ENCODE results near the gene EXOC6. TPM values are rescaled to one million over a fixed set of nuclear protein-coding genes. Genes with fewer than 3 reads are reported as not detected.
"Not testable (repeated sequence)": the region's sequence is repeated elsewhere in the genome, so short reads cannot be mapped to it uniquely, and the experiment has no call there.

Gene EXOC6
- total RNA-seq, 1 donor from 2014 or later, result 13.5 TPM

- DNase-seq (ENCODE audit: low spot score), result no peak
- Mint-ChIP-seq H3K36me3 (ENCODE audit: low read depth) (peaks cover 5% of the 10 kb centered on the region), H3K4me3 (no peak overlapping the region), H3K27ac (no peak overlapping the region), H3K4me1 (ENCODE audit: low read depth) (peaks cover 15% of the 10 kb centered on the region), H3K9me3 (no peaks in the 10 kb centered on the region), H3K27me3 (ENCODE audit: insufficient read depth) (no peaks in the 10 kb centered on the region)
- intact Hi-C loops (cut with micrococcal nuclease), result no loop called here
These were observed 55.3 kb downstream of the EXOC6 start for GRCh38 chr10:92903633-92904032.

GRCh38 chr10:92907280-92907679 is 59.0 kb downstream of the EXOC6 start:
- intact Hi-C loops (cut with micrococcal nuclease), result no loop called here
- Mint-ChIP-seq H3K27ac (no peak overlapping the region), H3K4me3 (no peak overlapping the region)

GRCh38 chr10:92912631-92913030 is 64.3 kb downstream of the EXOC6 start:
- DNase-seq (ENCODE audit: low spot score); H3K36me3 Mint-ChIP-seq (ENCODE audit: low read depth); H3K9me3 Mint-ChIP-seq; H3K4me1 Mint-ChIP-seq (ENCODE audit: low read depth); intact Hi-C loops (cut with micrococcal nuclease); H3K27me3 Mint-ChIP-seq (ENCODE audit: insufficient read depth); H3K4me3 Mint-ChIP-seq; H3K27ac Mint-ChIP-seq: not testable (repeated sequence)

More at GRCh38 chr10:92907280-92907679, 59.0 kb downstream of the EXOC6 start:
- Mint-ChIP-seq H3K9me3 (no peaks in the 10 kb centered on the region), H3K4me1 (ENCODE audit: low read depth) (peaks cover 6% of the 10 kb centered on the region), H3K27me3 (ENCODE audit: insufficient read depth) (no peaks in the 10 kb centered on the region), H3K36me3 (ENCODE audit: low read depth) (peaks cover 5% of the 10 kb centered on the region)
- DNase-seq (ENCODE audit: low spot score), result no peak

- Mint-ChIP-seq H3K4me1 (ENCODE audit: low read depth) (no peaks in the 10 kb centered on the region), H3K27me3 (ENCODE audit: insufficient read depth) (no peaks in the 10 kb centered on the region), H3K4me3 (no peak overlapping the region), H3K36me3 (ENCODE audit: low read depth) (peaks cover 2% of the 10 kb centered on the region), H3K27ac (no peak overlapping the region), H3K9me3 (no peaks in the 10 kb centered on the region)
- no peak for DNase-seq (ENCODE audit: low spot score)
- intact Hi-C loops (cut with micrococcal nuclease), result loop anchor here (1.0 kb wide), 1 partner anchor 125 kb away; no protein-coding TSS in a partner anchor
These were observed 65.7 kb downstream of the EXOC6 start for GRCh38 chr10:92913973-92914372.

GRCh38 chr10:92914478-92915325 is 66.4 kb downstream of the EXOC6 start:
- Mint-ChIP-seq H3K4me3 (no peak overlapping the region), H3K27ac (no peak overlapping the region), H3K27me3 (ENCODE audit: insufficient read depth) (no peaks in the 10 kb centered on the region), H3K36me3 (ENCODE audit: low read depth) (peaks cover 2% of the 10 kb centered on the region), H3K9me3 (no peaks in the 10 kb centered on the region), H3K4me1 (ENCODE audit: low read depth) (no peaks in the 10 kb centered on the region)
- peak; percentile 14 for DNase-seq (ENCODE audit: low spot score)
- intact Hi-C loops (cut with micrococcal nuclease), result loop anchor here (1.0 kb wide), 1 partner anchor 125 kb away; no protein-coding TSS in a partner anchor

GRCh38 chr10:92915892-92916291 is 67.6 kb downstream of the EXOC6 start:
- Mint-ChIP-seq H3K27ac (no peak overlapping the region), H3K4me1 (ENCODE audit: low read depth) (no peaks in the 10 kb centered on the region), H3K27me3 (ENCODE audit: insufficient read depth) (no peaks in the 10 kb centered on the region), H3K9me3 (peaks cover 9% of the 10 kb centered on the region), H3K4me3 (no peak overlapping the region), H3K36me3 (ENCODE audit: low read depth) (peaks cover 7% of the 10 kb centered on the region)
- DNase-seq (ENCODE audit: low spot score), result no peak
- intact Hi-C loops (cut with micrococcal nuclease), result no loop called here

GRCh38 chr10:92916433-92916832 is 68.1 kb downstream of the EXOC6 start:
- H3K27me3 Mint-ChIP-seq (ENCODE audit: insufficient read depth), result no peaks in the 10 kb centered on the region
- no peak overlapping the region for H3K27ac Mint-ChIP-seq
- intact Hi-C loops (cut with micrococcal nuclease), result no loop called here
- H3K9me3 Mint-ChIP-seq, result peaks cover 12% of the 10 kb centered on the region
- H3K4me3 Mint-ChIP-seq, result no peak overlapping the region
- peaks cover 9% of the 10 kb centered on the region for H3K36me3 Mint-ChIP-seq (ENCODE audit: low read depth)
- H3K4me1 Mint-ChIP-seq (ENCODE audit: low read depth), result no peaks in the 10 kb centered on the region
- DNase-seq (ENCODE audit: low spot score), result no peak

GRCh38 chr10:92918603-92919002 is 70.3 kb downstream of the EXOC6 start:
- Mint-ChIP-seq H3K4me3 (no peak overlapping the region), H3K36me3 (ENCODE audit: low read depth) (peaks cover 10% of the 10 kb centered on the region), H3K4me1 (ENCODE audit: low read depth) (peaks cover 5% of the 10 kb centered on the region)

GRCh38 chr10:92920866-92921265 is 72.5 kb downstream of the EXOC6 start:
- H3K27me3 Mint-ChIP-seq (ENCODE audit: insufficient read depth), result no peaks in the 10 kb centered on the region
- peaks cover 5% of the 10 kb centered on the region for H3K4me1 Mint-ChIP-seq (ENCODE audit: low read depth)
- H3K27ac Mint-ChIP-seq, result no peak overlapping the region
- peaks cover 12% of the 10 kb centered on the region for H3K9me3 Mint-ChIP-seq
- DNase-seq (ENCODE audit: low spot score), result no peak
- no peak overlapping the region for H3K4me3 Mint-ChIP-seq
- H3K36me3 Mint-ChIP-seq (ENCODE audit: low read depth), result peaks cover 10% of the 10 kb centered on the region
- intact Hi-C loops (cut with micrococcal nuclease), result no loop called here

More at GRCh38 chr10:92918603-92919002, 70.3 kb downstream of the EXOC6 start:
- Mint-ChIP-seq H3K9me3 (peaks cover 12% of the 10 kb centered on the region), H3K27me3 (ENCODE audit: insufficient read depth) (no peaks in the 10 kb centered on the region), H3K27ac (no peak overlapping the region)
- intact Hi-C loops (cut with micrococcal nuclease), result no loop called here
- no peak for DNase-seq (ENCODE audit: low spot score)

- Mint-ChIP-seq H3K27ac (no peak overlapping the region), H3K4me3 (no peak overlapping the region), H3K36me3 (ENCODE audit: low read depth) (peaks cover 10% of the 10 kb centered on the region), H3K9me3 (peaks cover 12% of the 10 kb centered on the region), H3K27me3 (ENCODE audit: insufficient read depth) (no peaks in the 10 kb centered on the region), H3K4me1 (ENCODE audit: low read depth) (peaks cover 5% of the 10 kb centered on the region)
- intact Hi-C loops (cut with micrococcal nuclease), result no loop called here
- no peak for DNase-seq (ENCODE audit: low spot score)
These were observed 75.1 kb downstream of the EXOC6 start for GRCh38 chr10:92923416-92923815.

- no peaks in the 10 kb centered on the region for H3K27me3 Mint-ChIP-seq (ENCODE audit: insufficient read depth)
- no peak overlapping the region for H3K27ac Mint-ChIP-seq
- H3K36me3 Mint-ChIP-seq (ENCODE audit: low read depth), result peaks cover 3% of the 10 kb centered on the region
- DNase-seq (ENCODE audit: low spot score), result no peak
- no peaks in the 10 kb centered on the region for H3K4me1 Mint-ChIP-seq (ENCODE audit: low read depth)
- no peak overlapping the region for H3K4me3 Mint-ChIP-seq
- H3K9me3 Mint-ChIP-seq, result no peaks in the 10 kb centered on the region
- intact Hi-C loops (cut with micrococcal nuclease), result no loop called here
These were observed 81.6 kb downstream of the EXOC6 start for GRCh38 chr10:92929896-92930295.

GRCh38 chr10:92931597-92931996 is 83.3 kb downstream of the EXOC6 start:
- Mint-ChIP-seq H3K36me3 (ENCODE audit: low read depth) (peaks cover 3% of the 10 kb centered on the region), H3K9me3 (no peaks in the 10 kb centered on the region), H3K4me3 (no peak overlapping the region), H3K27me3 (ENCODE audit: insufficient read depth) (no peaks in the 10 kb centered on the region), H3K4me1 (ENCODE audit: low read depth) (no peaks in the 10 kb centered on the region), H3K27ac (no peak overlapping the region)
- DNase-seq (ENCODE audit: low spot score), result no peak
- intact Hi-C loops (cut with micrococcal nuclease), result no loop called here

- intact Hi-C loops (cut with micrococcal nuclease), result no loop called here
- DNase-seq (ENCODE audit: low spot score), result no peak
- H3K27ac Mint-ChIP-seq, result no peak overlapping the region
- H3K4me3 Mint-ChIP-seq, result no peak overlapping the region
- no peaks in the 10 kb centered on the region for H3K9me3 Mint-ChIP-seq
- no peaks in the 10 kb centered on the region for H3K4me1 Mint-ChIP-seq (ENCODE audit: low read depth)
- H3K27me3 Mint-ChIP-seq (ENCODE audit: insufficient read depth), result no peaks in the 10 kb centered on the region
- peaks cover 3% of the 10 kb centered on the region for H3K36me3 Mint-ChIP-seq (ENCODE audit: low read depth)
These were observed 89.6 kb downstream of the EXOC6 start for GRCh38 chr10:92937876-92938275.
